ENCODE data around the gene ABHD11. TPM values are rescaled to one million over a fixed set of nuclear protein-coding genes. Genes with fewer than 3 reads are reported as not detected.

The ABHD11 gene
- total and polyA plus RNA-seq, 10 donors = 11.4 to 26.0 (median 17.8) TPM

GRCh38 chr7:73702665-73703064 is 35.9 kb downstream of the ABHD11 start:
- Histone ChIP-seq H3K27me3 (replicated peaks in 1 of 7) (peaks cover 0 to 11% (median 0%) of the 10 kb centered on the region in 7 donors), H3K36me3 (peaks cover 0 to 69% (median 23%) of the 10 kb centered on the region in 6 donors), H3K4me1 (peaks cover 0 to 30% (median 17%) of the 10 kb centered on the region in 6 donors), H3K27ac (no peak overlapping the region), H3K4me3 (no peak overlapping the region), H3K9me3 (no peaks in the 10 kb centered on the region)
- no peak for DNase-seq
- intact Hi-C loops (cut with DNase I; ENCODE audit: low total_unique reads) = no loop called here
- TF ChIP-seq POLR2AphosphoS5 (IDR thresholded peaks at IDR 0.05) = peak in 1 of 3 donors; percentile 20
- no peak for TF ChIP-seq CTCF (IDR thresholded peaks at IDR 0.05 in 8 of 11, conservative IDR thresholded peaks at IDR 0.05 in 3 of 11)
- 81 to 89% (median 86%) methylated on average over 15 to 18 of the region's 18 CpGs for WGBS, 5 donors

- intact Hi-C loops (cut with DNase I; ENCODE audit: low total_unique reads) = no loop called here
- Histone ChIP-seq H3K36me3 (peaks cover 0 to 72% (median 27%) of the 10 kb centered on the region in 6 donors), H3K4me3 (no peak overlapping the region), H3K4me1 (peaks cover 0 to 25% (median 15%) of the 10 kb centered on the region in 6 donors), H3K9me3 (no peaks in the 10 kb centered on the region), H3K27me3 (replicated peaks in 1 of 7) (peaks cover 0 to 11% (median 0%) of the 10 kb centered on the region in 7 donors), H3K27ac (no peak overlapping the region)
- 74 to 86% (median 84%) methylated on average over 8 of the region's 8 CpGs for WGBS, 5 donors
- no peak for TF ChIP-seq POLR2A (IDR thresholded peaks at IDR 0.05)
- no peak for TF ChIP-seq CTCF (IDR thresholded peaks at IDR 0.05 in 8 of 11, conservative IDR thresholded peaks at IDR 0.05 in 3 of 11)
- no peak for TF ChIP-seq POLR2AphosphoS5 (IDR thresholded peaks at IDR 0.05)
- DNase-seq = no peak
These were observed 36.4 kb downstream of the ABHD11 start for GRCh38 chr7:73702226-73702625.

- peaks cover 0 to 18% (median 10%) of the 10 kb centered on the region in 6 donors for H3K4me1 ChIP-seq
- no peak for DNase-seq
- no peaks in the 10 kb centered on the region for H3K9me3 ChIP-seq
- intact Hi-C loops (cut with DNase I; ENCODE audit: low total_unique reads) = no loop called here
- H3K27ac ChIP-seq = no peak overlapping the region
- no peak overlapping the region for H3K4me3 ChIP-seq
- TF ChIP-seq POLR2AphosphoS5 (IDR thresholded peaks at IDR 0.05) (no peak), CTCF (IDR thresholded peaks at IDR 0.05 in 8 of 11, conservative IDR thresholded peaks at IDR 0.05 in 3 of 11) (peak in 9 of 11 experiments; percentile 15 to 70 (median 50))
- H3K27me3 ChIP-seq (replicated peaks in 1 of 7) = peaks cover 0 to 11% (median 0%) of the 10 kb centered on the region in 7 donors
- 61 to 72% (median 62%) methylated on average over 13 of the region's 13 CpGs for WGBS, 5 donors
- peaks cover 0 to 75% (median 35%) of the 10 kb centered on the region in 6 donors for H3K36me3 ChIP-seq
These were observed 37.1 kb downstream of the ABHD11 start for GRCh38 chr7:73701357-73701995.

GRCh38 chr7:73700581-73701134 is 37.9 kb downstream of the ABHD11 start:
- DNase-seq = no peak
- intact Hi-C loops (cut with DNase I; ENCODE audit: low total_unique reads) = no loop called here
- TF ChIP-seq POLR2A (IDR thresholded peaks at IDR 0.05) (no peak), POLR2AphosphoS5 (IDR thresholded peaks at IDR 0.05) (no peak), CTCF (IDR thresholded peaks at IDR 0.05 in 8 of 11, conservative IDR thresholded peaks at IDR 0.05 in 3 of 11) (no peak)
- no peak overlapping the region for H3K27ac ChIP-seq
- 87 to 92% (median 91%) methylated on average over 15 of the region's 15 CpGs for WGBS, 5 donors
- peaks cover 0 to 11% (median 0%) of the 10 kb centered on the region in 7 donors for H3K27me3 ChIP-seq (replicated peaks in 1 of 7)
- H3K9me3 ChIP-seq = no peaks in the 10 kb centered on the region
- H3K36me3 ChIP-seq = peaks cover 0 to 83% (median 43%) of the 10 kb centered on the region in 6 donors
- H3K4me3 ChIP-seq = no peak overlapping the region
- peaks cover 0 to 15% (median 10%) of the 10 kb centered on the region in 6 donors for H3K4me1 ChIP-seq
